DND-41 (cell line): Measurements from ENCODE around the gene LY86.

Experiments
- EZH2 ChIP-seq: IDR thresholded peaks from 3 replicates; pipeline ENCODE4 v1.6.1; 2012; ENCODE audit warnings: borderline replicate concordance, low read depth, mild to moderate bottlenecking, moderate library complexity, low read length, inconsistent platforms; ENCODE audit not compliant: severe bottlenecking
- TF ChIP-seq, protein P1 (sequence below): IDR thresholded peaks from 2 replicates; pipeline ENCODE4 v1.5.1; 2012; ENCODE audit warnings: borderline replicate concordance, low read length, moderate library complexity, mild to moderate bottlenecking; ENCODE audit not compliant: poor library complexity, severe bottlenecking; ENCODE audit errors: extremely low read depth

GRCh38 chr6:6688283-6688682 lies 99.8 kb downstream of the LY86 start:
- TF ChIP-seq, protein P1, sequence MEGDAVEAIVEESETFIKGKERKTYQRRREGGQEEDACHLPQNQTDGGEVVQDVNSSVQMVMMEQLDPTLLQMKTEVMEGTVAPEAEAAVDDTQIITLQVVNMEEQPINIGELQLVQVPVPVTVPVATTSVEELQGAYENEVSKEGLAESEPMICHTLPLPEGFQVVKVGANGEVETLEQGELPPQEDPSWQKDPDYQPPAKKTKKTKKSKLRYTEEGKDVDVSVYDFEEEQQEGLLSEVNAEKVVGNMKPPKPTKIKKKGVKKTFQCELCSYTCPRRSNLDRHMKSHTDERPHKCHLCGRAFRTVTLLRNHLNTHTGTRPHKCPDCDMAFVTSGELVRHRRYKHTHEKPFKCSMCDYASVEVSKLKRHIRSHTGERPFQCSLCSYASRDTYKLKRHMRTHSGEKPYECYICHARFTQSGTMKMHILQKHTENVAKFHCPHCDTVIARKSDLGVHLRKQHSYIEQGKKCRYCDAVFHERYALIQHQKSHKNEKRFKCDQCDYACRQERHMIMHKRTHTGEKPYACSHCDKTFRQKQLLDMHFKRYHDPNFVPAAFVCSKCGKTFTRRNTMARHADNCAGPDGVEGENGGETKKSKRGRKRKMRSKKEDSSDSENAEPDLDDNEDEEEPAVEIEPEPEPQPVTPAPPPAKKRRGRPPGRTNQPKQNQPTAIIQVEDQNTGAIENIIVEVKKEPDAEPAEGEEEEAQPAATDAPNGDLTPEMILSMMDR, result no peak
- TF ChIP-seq EZH2, result no peak
